Measurements from ENCODE around the gene DDX39B.

DDX39B gene

GRCh38 chr6:31547727-31548543, 6.1 kb upstream of the DDX39B start:
- no peak for TF ChIP-seq CTCF (IDR thresholded peaks at IDR 0.05)

GRCh38 chr6:31546958-31547726, 5.3 kb upstream of the DDX39B start, which contains the start of gene NFKBIL1:
TSS of gene NFKBIL1 (plus strand) at chr6:31547608. CDS start at chr6:31547695, 87 bp downstream.
- TF ChIP-seq CTCF (IDR thresholded peaks at IDR 0.05) = no peak

GRCh38 chr6:31546339-31546957, 4.6 kb upstream of the DDX39B start, which contains the start of gene ATP6V1G2:
TSS of gene ATP6V1G2 (minus strand) at chr6:31546608. CDS start at chr6:31546559, 49 bp downstream.
- TF ChIP-seq CTCF (IDR thresholded peaks at IDR 0.05) = peak; percentile 94

- no peak for TF ChIP-seq CTCF (IDR thresholded peaks at IDR 0.05)
Observed at GRCh38 chr6:31545291-31545690, 3.5 kb upstream of the DDX39B start.

GRCh38 chr6:31544676-31545075, 2.9 kb upstream of the DDX39B start:
- no peak for TF ChIP-seq CTCF (IDR thresholded peaks at IDR 0.05)

- no peak for TF ChIP-seq CTCF (IDR thresholded peaks at IDR 0.05)
Observed at GRCh38 chr6:31543639-31544038, 1.8 kb upstream of the DDX39B start.

GRCh38 chr6:31541059-31541657, 645 bp downstream of the DDX39B start:
- TF ChIP-seq CTCF (IDR thresholded peaks at IDR 0.05) = no peak
